Endothelial cell of umbilical vein (primary cell): ENCODE results near the gene RASD2. TPM values are rescaled to one million over a fixed set of nuclear protein-coding genes. Genes with fewer than 3 reads are reported as not detected.

Source experiments
- BruUV-seq: library from RNA; stranded (reverse); fragments of 400-500 nt; replicated peaks from 2 replicates; lab custom pipeline; 2021; lab: Mats Ljungman, UMichigan
- CTCF ChIA-PET: fragments of 300-600, 350-600 bp; sonication (Branson Sonifier 250); formaldehyde crosslinking; loops from one replicate; lab custom pipeline; 2021; ENCODE audit warnings: antibody characterized with exemption, inconsistent platforms; lab: Charles Lee
- POLR2A ChIA-PET: fragments of 300-600, 350-600 bp; sonication (Branson Sonifier 250); formaldehyde crosslinking; loops from one replicate; lab custom pipeline; 2021; ENCODE audit warnings: antibody characterized with exemption, inconsistent platforms; lab: Charles Lee
- DNase-seq: peaks from one replicate; pipeline ENCODE4 v3.0.0-alpha.2; 2011; ENCODE audit warnings: low read depth, low spot score
- FAIRE-seq: peaks from 2 replicates; lab custom pipeline; 2011; peaks lifted over from hg19 to GRCh38; lab: Jason Lieb, UNC
- H2AFZ ChIP-seq: 2 replicates; pipeline ENCODE4 v1.6.0; 2012; ENCODE audit warnings: low read depth, low read length, control low read depth, inconsistent platforms
- H3K27ac ChIP-seq: 2 replicates; pipeline ENCODE4 v1.5.1; 2011; ENCODE audit warnings: low read depth, mild to moderate bottlenecking, control low read depth, low read length, moderate library complexity; ENCODE audit not compliant: insufficient read depth
- H3K27me3 ChIP-seq, 2 experiments: 2 replicates each; pipeline versions ENCODE4 v1.6.0 to v1.6.1; 2011; ENCODE audit warnings: low read length in 2 of 2, mixed read lengths in 1 of 2; ENCODE audit not compliant: control insufficient read depth in 2 of 2, insufficient read depth in 2 of 2
- H3K36me3 ChIP-seq, 2 experiments: 2 replicates in 1 of 2; 3 replicates in 1 of 2; pipeline ENCODE4 v1.5.1; 2011; ENCODE audit warnings: low read length in 2 of 2, mild to moderate bottlenecking in 1 of 2, moderate library complexity in 1 of 2; ENCODE audit not compliant: control insufficient read depth in 2 of 2, insufficient read depth in 2 of 2; ENCODE audit errors: extremely low read depth in 1 of 2
- H3K4me1 ChIP-seq: 3 replicates; pipeline ENCODE4 v1.5.1; 2011; ENCODE audit warnings: mild to moderate bottlenecking, low read length; ENCODE audit not compliant: control insufficient read depth, insufficient read depth; ENCODE audit errors: extremely low read depth
- H3K4me2 ChIP-seq: 2 replicates; pipeline ENCODE4 v1.6.1; 2011; ENCODE audit warnings: low read length, control low read depth, mixed read lengths; ENCODE audit not compliant: insufficient read depth
- H3K4me3 ChIP-seq, 3 experiments: fragments of 200-600 bp in 1 of 3; sonication (generic), shearing (Covaris generic) in 1 of 3; replicated peaks in 1 of 3; 2 replicates each; pipeline ENCODE4 v1.5.1; 2011 to 2016; ENCODE audit warnings: control low read depth in 3 of 3, low read length in 3 of 3, mild to moderate bottlenecking in 2 of 3, inconsistent platforms in 1 of 3, low read depth in 1 of 3, moderate library complexity in 1 of 3; ENCODE audit not compliant: insufficient read depth in 1 of 3
- H3K79me2 ChIP-seq: 2 replicates; pipeline ENCODE4 v1.6.0; 2012; ENCODE audit warnings: low read length, inconsistent platforms; ENCODE audit not compliant: control insufficient read depth, insufficient read depth
- H3K9ac ChIP-seq: replicated peaks from 2 replicates; pipeline ENCODE3; 2011; ENCODE audit warnings: low read length, control low read depth; ENCODE audit not compliant: insufficient read depth; ENCODE audit errors: extremely low read depth
- H3K9me1 ChIP-seq: replicated peaks from 3 replicates; pipeline ENCODE4 v1.6.0; 2011; ENCODE audit warnings: mild to moderate bottlenecking, low read length; ENCODE audit not compliant: control insufficient read depth, insufficient read depth; ENCODE audit errors: extremely low read depth
- H3K9me3 ChIP-seq: replicated peaks from 2 replicates; pipeline ENCODE4 v1.5.1; 2012; ENCODE audit warnings: low read length, inconsistent platforms; ENCODE audit not compliant: control insufficient read depth, insufficient read depth
- H4K20me1 ChIP-seq: replicated peaks from 2 replicates; pipeline ENCODE3; 2011; ENCODE audit warnings: mild to moderate bottlenecking, low read length; ENCODE audit not compliant: control insufficient read depth, insufficient read depth; ENCODE audit errors: extremely low read depth
- EZH2 ChIP-seq: IDR thresholded peaks from 2 replicates; pipeline ENCODE4 v1.6.1; 2012; ENCODE audit warnings: borderline replicate concordance, low read depth, mild to moderate bottlenecking, moderate library complexity, low read length, inconsistent platforms; ENCODE audit not compliant: severe bottlenecking
- FOS ChIP-seq: IDR thresholded peaks from 2 replicates; pipeline ENCODE4 v1.6.1; 2011; ENCODE audit warnings: mild to moderate bottlenecking, low read length, moderate library complexity, borderline replicate concordance; ENCODE audit not compliant: insufficient read depth
- GATA2 ChIP-seq: IDR thresholded peaks from 2 replicates; pipeline ENCODE4 v1.7.0; 2011; ENCODE audit warnings: low read depth, mild to moderate bottlenecking, moderate library complexity, mixed read lengths, low read length; ENCODE audit not compliant: insufficient read length, insufficient read depth
- JUN ChIP-seq: IDR thresholded peaks from 2 replicates; pipeline ENCODE4 v1.6.1; 2011; ENCODE audit warnings: borderline replicate concordance, low read depth; ENCODE audit not compliant: insufficient read length, insufficient read depth
- MAX ChIP-seq: IDR thresholded peaks from 2 replicates; pipeline ENCODE4 v1.6.1; 2011; ENCODE audit not compliant: insufficient read depth, insufficient read length
- MYC ChIP-seq: IDR thresholded peaks from one replicate; pipeline ENCODE4 v1.6.1; 2011; ENCODE audit warnings: mild to moderate bottlenecking, low read depth, low read length
- POLR2A ChIP-seq: IDR thresholded peaks from 2 replicates; pipeline ENCODE4 v1.6.1; 2012; ENCODE audit warnings: low read depth, mild to moderate bottlenecking, control low read depth, low read length
- POLR2AphosphoS5 ChIP-seq: IDR thresholded peaks from 2 replicates; pipeline ENCODE4 v1.6.1; 2012; ENCODE audit warnings: low read depth, mild to moderate bottlenecking, control low read depth, low read length, moderate library complexity; ENCODE audit not compliant: insufficient read depth
- dilution Hi-C: fragments of 300-500 bp; cut with MboI; formaldehyde crosslinking; loops from one replicate; pipeline ENCODE4 v1.15.0; 2019; ENCODE audit warnings: low sequenced_read_pairs; ENCODE audit not compliant: extremely low pct_ligation_motif_present
- intact Hi-C: fragments of 100-400 bp; cut with micrococcal nuclease; formaldehyde crosslinking; loops from one replicate; pipeline ENCODE4 v1.10.0; 2022
- polyA plus RNA-seq, 4 experiments: library from polyadenylated mRNA; depleted of rRNA in 3 of 4; stranded (reverse) in 3 of 4; unstranded in 1 of 4; fragments of >200 nt; gene quantifications; 2 replicates each; pipeline versions ENCODE4 v1.2.1 to v1.2.3, GENCODE V29; 2011 to 2012; ENCODE audit warnings: missing spikeins in 1 of 4
- total RNA-seq: library from RNA; stranded (reverse); gene quantifications from 2 replicates; pipeline ENCODE4 v1.2.3, GENCODE V29; 2021
- TF ChIP-seq, protein P1 (sequence below), 2 donors: IDR thresholded peaks; 1 replicate in 1 of 2; 2 replicates in 1 of 2; pipeline ENCODE4 v1.5.1; 2011; ENCODE audit warnings: low read length in 2 of 2, mild to moderate bottlenecking in 2 of 2, moderate library complexity in 2 of 2, control low read depth in 1 of 2, inconsistent platforms in 1 of 2, low read depth in 1 of 2; ENCODE audit not compliant: insufficient read depth in 1 of 2; ENCODE audit errors: extremely low read depth in 1 of 2

Gene RASD2
- total and polyA plus RNA-seq, 2 donors (not counting 3 experiments of a cell fraction or from before 2014, with no cell fraction given): not detected

GRCh38 chr22:35555946-35556547, 15.4 kb downstream of the RASD2 start:
- FAIRE-seq: no peak
- DNase-seq: no peak
- ChIA-PET CTCF (interaction anchor here (1.5 kb wide), 1 partner anchor 125 kb away, joined by 6 read pairs; no protein-coding TSS in a partner anchor), POLR2A (no interaction called here)
- TF ChIP-seq GATA2: no peak
- TF ChIP-seq MYC: no peak
- TF ChIP-seq JUN: no peak
- no peak for TF ChIP-seq EZH2
- H3K9ac ChIP-seq: no peak overlapping the region
- no peaks in the 10 kb centered on the region for H3K36me3 ChIP-seq
- H3K4me1 ChIP-seq: no peaks in the 10 kb centered on the region
- H3K27me3 ChIP-seq: peaks cover 0 to 13% of the 10 kb centered on the region in 2 experiments
- no peaks in the 10 kb centered on the region for H3K9me3 ChIP-seq
- no peak overlapping the region for H3K4me3 ChIP-seq
- intact Hi-C loops (no loop called here), dilution Hi-C loops (no loop called here)
- H4K20me1 ChIP-seq: no peaks in the 10 kb centered on the region
- H3K9me1 ChIP-seq: no peaks in the 10 kb centered on the region
- no peak overlapping the region for H2AFZ ChIP-seq
- H3K27ac ChIP-seq: no peak overlapping the region
- no TSS peak for BruUV-seq
- no peaks in the 10 kb centered on the region for H3K79me2 ChIP-seq
- no peak overlapping the region for H3K4me2 ChIP-seq

GRCh38 chr22:35556666-35557065, 16.0 kb downstream of the RASD2 start:
- Histone ChIP-seq H3K79me2 (no peaks in the 10 kb centered on the region), H3K27ac (no peak overlapping the region), H3K27me3 (peaks cover 0 to 13% of the 10 kb centered on the region in 2 experiments), H3K4me2 (no peak overlapping the region), H3K9me1 (no peaks in the 10 kb centered on the region), H3K4me1 (no peaks in the 10 kb centered on the region), H4K20me1 (no peaks in the 10 kb centered on the region), H2AFZ (no peak overlapping the region), H3K36me3 (no peaks in the 10 kb centered on the region), H3K9ac (no peak overlapping the region), H3K4me3 (no peak overlapping the region), H3K9me3 (no peaks in the 10 kb centered on the region)
- ChIA-PET POLR2A (no interaction called here), CTCF (interaction anchor here (1.5 kb wide), 1 partner anchor 126 kb away, joined by 6 read pairs; no protein-coding TSS in a partner anchor)
- DNase-seq (no peak), FAIRE-seq (no peak)
- BruUV-seq: no TSS peak
- dilution Hi-C loops (no loop called here), intact Hi-C loops (no loop called here)
- TF ChIP-seq JUN: no peak
- TF ChIP-seq POLR2AphosphoS5: no peak
- no peak for TF ChIP-seq EZH2
- no peak for TF ChIP-seq POLR2A
- TF ChIP-seq, protein P1, sequence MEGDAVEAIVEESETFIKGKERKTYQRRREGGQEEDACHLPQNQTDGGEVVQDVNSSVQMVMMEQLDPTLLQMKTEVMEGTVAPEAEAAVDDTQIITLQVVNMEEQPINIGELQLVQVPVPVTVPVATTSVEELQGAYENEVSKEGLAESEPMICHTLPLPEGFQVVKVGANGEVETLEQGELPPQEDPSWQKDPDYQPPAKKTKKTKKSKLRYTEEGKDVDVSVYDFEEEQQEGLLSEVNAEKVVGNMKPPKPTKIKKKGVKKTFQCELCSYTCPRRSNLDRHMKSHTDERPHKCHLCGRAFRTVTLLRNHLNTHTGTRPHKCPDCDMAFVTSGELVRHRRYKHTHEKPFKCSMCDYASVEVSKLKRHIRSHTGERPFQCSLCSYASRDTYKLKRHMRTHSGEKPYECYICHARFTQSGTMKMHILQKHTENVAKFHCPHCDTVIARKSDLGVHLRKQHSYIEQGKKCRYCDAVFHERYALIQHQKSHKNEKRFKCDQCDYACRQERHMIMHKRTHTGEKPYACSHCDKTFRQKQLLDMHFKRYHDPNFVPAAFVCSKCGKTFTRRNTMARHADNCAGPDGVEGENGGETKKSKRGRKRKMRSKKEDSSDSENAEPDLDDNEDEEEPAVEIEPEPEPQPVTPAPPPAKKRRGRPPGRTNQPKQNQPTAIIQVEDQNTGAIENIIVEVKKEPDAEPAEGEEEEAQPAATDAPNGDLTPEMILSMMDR (IDR thresholded peaks at IDR 0.05; ENCODE audit: extremely low read depth in 1 of 2, insufficient read depth in 1 of 2, low read depth in 1 of 2, low read length in 2 of 2): no peak
- no peak for TF ChIP-seq GATA2
- TF ChIP-seq MAX: no peak
- TF ChIP-seq MYC: no peak
- no peak for TF ChIP-seq FOS
